Ovary (tissue), 9 donors: ENCODE measurements around the gene TFIP11. TPM values are rescaled to one million over a fixed set of nuclear protein-coding genes. Genes with fewer than 3 reads are reported as not detected.

Experiments
- DNase-seq, 5 donors: peaks; one replicate each; pipeline ENCODE4 v3.0.0-alpha.2; 2019 to 2020
- H3K27ac ChIP-seq, 2 donors: fragments of 200-600 bp; one replicate each; pipeline versions ENCODE4 v1.5.1 to v1.8.0; 2019 to 2022
- H3K27me3 ChIP-seq: fragments of 200-600 bp; one replicate; pipeline ENCODE4 v1.8.0; 2022
- H3K36me3 ChIP-seq: fragments of 200-600 bp; sonication (generic); one replicate; pipeline ENCODE4 v1.5.1; 2019
- H3K4me1 ChIP-seq: one replicate; pipeline ENCODE4 v1.8.1; 2013; ENCODE audit warnings: mild to moderate bottlenecking, moderate library complexity; ENCODE audit not compliant: insufficient read depth
- H3K4me3 ChIP-seq: fragments of 200-600 bp; sonication (generic); one replicate; pipeline ENCODE4 v1.5.1; 2017
- H3K9me3 ChIP-seq, 2 donors: fragments of 200-600 bp in 1 of 2; sonication (generic) in 1 of 2; one replicate each; pipeline versions ENCODE4 v1.5.1 to v1.8.1; 2013 to 2019; ENCODE audit warnings: mild to moderate bottlenecking in 1 of 2, moderate library complexity in 1 of 2
- EP300 ChIP-seq: sonication (generic); formaldehyde crosslinking; IDR thresholded peaks from one replicate; pipeline ENCODE4 v1.6.1; 2017; ENCODE audit warnings: antibody characterized with exemption
- POLR2A ChIP-seq: fragments of 450-650 bp; IDR thresholded peaks from one replicate; pipeline ENCODE4 v1.6.1; 2017; ENCODE audit warnings: antibody characterized with exemption, mild to moderate bottlenecking, moderate library complexity
- WGBS, 3 donors: extraction: QIAGEN DNeasy Blood & Tissue Kit in 1 of 3; methylation state at CpG; one replicate each; pipeline versions ENCODE4 v1.1.5 to v1.1.7; 2013 to 2017; 5-methylcytosine and 5-hydroxymethylcytosine counted together
- intact Hi-C, 4 donors: fragments of 100-400 bp; cut with DNase I; formaldehyde crosslinking; loops; one replicate each; pipeline versions ENCODE4 v1.11.0 to v1.15.1; 2022 to 2023
- polyA plus RNA-seq, 2 donors: library from polyadenylated mRNA; stranded (reverse); fragments of 200-250 nt in 1 of 2; fragments of 350-450 nt in 1 of 2; fragmentation: Illumina TruSeq in 1 of 2; extraction: RNeasy Lipid Tissue Mini Kit (QIAGEN cat#74804) in 1 of 2; gene quantifications; one replicate each; pipeline ENCODE4 v1.2.3, GENCODE V29; 2013 to 2014
- total RNA-seq, 7 donors: library from RNA; depleted of rRNA in 2 of 7; stranded (reverse); fragments of >200 nt in 2 of 7; fragmentation: NEBNext Ultra II Directional in 3 of 7; extraction: Animal tissue kit (Norgen Biotek cat#: 25700) in 3 of 7; gene quantifications; one replicate each; pipeline versions ENCODE4 v1.1.0 to v1.2.4, GENCODE V29; 2016 to 2023
- TF ChIP-seq, protein P1 (sequence below), 3 donors: fragments of 450-650 bp in 2 of 3; fragments of 200-600 bp in 1 of 3; IDR thresholded peaks; one replicate each; pipeline versions ENCODE4 v1.5.1 to v1.8.0; 2016 to 2022; ENCODE audit warnings: antibody characterized with exemption in 3 of 3, mild to moderate bottlenecking in 1 of 3
- donor health status: DM: no; HTN: no; CAD: no; lungs with moderate emphysema.
- donor health status: DM: no; HTN: no; CAD: no.
- donor health status: Bipolar disorder and iron deficiency.
- donor health status: DM: yes; HTN: yes; CAD: no.
- donor health status: DM: no; HTN: no; CAD: no.
- donor health status: DM: yes; HTN: yes; CAD: no.

TFIP11 gene
- total and polyA plus RNA-seq, 9 donors = 10.8 to 31.0 (median 26.3) TPM

- H3K27ac ChIP-seq = no peak overlapping the region
- H3K27me3 ChIP-seq = no peaks in the 10 kb centered on the region
- H3K9me3 ChIP-seq = no peaks in the 10 kb centered on the region
- H3K4me1 ChIP-seq = peaks cover 14% of the 10 kb centered on the region
- no peak for TF ChIP-seq POLR2A
- TF ChIP-seq, protein P1, sequence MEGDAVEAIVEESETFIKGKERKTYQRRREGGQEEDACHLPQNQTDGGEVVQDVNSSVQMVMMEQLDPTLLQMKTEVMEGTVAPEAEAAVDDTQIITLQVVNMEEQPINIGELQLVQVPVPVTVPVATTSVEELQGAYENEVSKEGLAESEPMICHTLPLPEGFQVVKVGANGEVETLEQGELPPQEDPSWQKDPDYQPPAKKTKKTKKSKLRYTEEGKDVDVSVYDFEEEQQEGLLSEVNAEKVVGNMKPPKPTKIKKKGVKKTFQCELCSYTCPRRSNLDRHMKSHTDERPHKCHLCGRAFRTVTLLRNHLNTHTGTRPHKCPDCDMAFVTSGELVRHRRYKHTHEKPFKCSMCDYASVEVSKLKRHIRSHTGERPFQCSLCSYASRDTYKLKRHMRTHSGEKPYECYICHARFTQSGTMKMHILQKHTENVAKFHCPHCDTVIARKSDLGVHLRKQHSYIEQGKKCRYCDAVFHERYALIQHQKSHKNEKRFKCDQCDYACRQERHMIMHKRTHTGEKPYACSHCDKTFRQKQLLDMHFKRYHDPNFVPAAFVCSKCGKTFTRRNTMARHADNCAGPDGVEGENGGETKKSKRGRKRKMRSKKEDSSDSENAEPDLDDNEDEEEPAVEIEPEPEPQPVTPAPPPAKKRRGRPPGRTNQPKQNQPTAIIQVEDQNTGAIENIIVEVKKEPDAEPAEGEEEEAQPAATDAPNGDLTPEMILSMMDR (IDR thresholded peaks at IDR 0.05) = no peak
- no peak for TF ChIP-seq EP300
- H3K36me3 ChIP-seq = no peaks in the 10 kb centered on the region
- intact Hi-C loops = loop anchor here in 1 of 4 donors (10.0 kb wide), 1 partner anchor 100 kb away; no protein-coding TSS in a partner anchor
- no peak overlapping the region for H3K4me3 ChIP-seq
- WGBS, 3 donors = 57 to 60% (median 58%) methylated on average over 7 of the region's 7 CpGs
- DNase-seq = no peak
Measured at GRCh38 chr22:26485013-26485412, 27.3 kb downstream of the TFIP11 start.

DNA sequence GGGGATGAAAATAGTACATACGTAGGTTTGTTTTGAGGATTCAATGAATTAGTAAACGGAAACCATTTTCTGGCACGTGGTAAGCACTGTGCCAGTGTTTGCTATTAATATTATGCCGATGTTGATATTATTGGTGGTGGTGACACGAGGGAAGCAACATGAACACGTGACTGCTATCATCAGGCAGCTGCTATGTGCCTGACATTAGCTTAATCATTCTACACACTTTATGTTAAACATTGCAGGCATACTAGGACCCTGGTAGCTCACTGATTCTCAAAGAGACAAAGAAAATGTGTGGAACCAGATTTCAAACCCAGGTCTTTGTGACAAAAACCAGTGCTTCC is 27.9 kb downstream of the TFIP11 start:
- H3K36me3 ChIP-seq = no peaks in the 10 kb centered on the region
- H3K9me3 ChIP-seq = no peaks in the 10 kb centered on the region
- 1 to 7% (median 3%) methylated on average over 6 of the region's 6 CpGs for WGBS, 3 donors
- H3K27ac ChIP-seq = peak overlapping the region; percentile 15 to 92
- H3K4me1 ChIP-seq = peaks cover 14% of the 10 kb centered on the region
- TF ChIP-seq, protein P1 (IDR thresholded peaks at IDR 0.05) = no peak
- TF ChIP-seq EP300 (no peak), POLR2A (no peak)
- intact Hi-C loops = loop anchor here in 1 of 4 donors (10.0 kb wide), 1 partner anchor 100 kb away; no protein-coding TSS in a partner anchor
- H3K27me3 ChIP-seq = no peaks in the 10 kb centered on the region
- H3K4me3 ChIP-seq = peak overlapping the region; percentile 81
- no peak for DNase-seq

DNA sequence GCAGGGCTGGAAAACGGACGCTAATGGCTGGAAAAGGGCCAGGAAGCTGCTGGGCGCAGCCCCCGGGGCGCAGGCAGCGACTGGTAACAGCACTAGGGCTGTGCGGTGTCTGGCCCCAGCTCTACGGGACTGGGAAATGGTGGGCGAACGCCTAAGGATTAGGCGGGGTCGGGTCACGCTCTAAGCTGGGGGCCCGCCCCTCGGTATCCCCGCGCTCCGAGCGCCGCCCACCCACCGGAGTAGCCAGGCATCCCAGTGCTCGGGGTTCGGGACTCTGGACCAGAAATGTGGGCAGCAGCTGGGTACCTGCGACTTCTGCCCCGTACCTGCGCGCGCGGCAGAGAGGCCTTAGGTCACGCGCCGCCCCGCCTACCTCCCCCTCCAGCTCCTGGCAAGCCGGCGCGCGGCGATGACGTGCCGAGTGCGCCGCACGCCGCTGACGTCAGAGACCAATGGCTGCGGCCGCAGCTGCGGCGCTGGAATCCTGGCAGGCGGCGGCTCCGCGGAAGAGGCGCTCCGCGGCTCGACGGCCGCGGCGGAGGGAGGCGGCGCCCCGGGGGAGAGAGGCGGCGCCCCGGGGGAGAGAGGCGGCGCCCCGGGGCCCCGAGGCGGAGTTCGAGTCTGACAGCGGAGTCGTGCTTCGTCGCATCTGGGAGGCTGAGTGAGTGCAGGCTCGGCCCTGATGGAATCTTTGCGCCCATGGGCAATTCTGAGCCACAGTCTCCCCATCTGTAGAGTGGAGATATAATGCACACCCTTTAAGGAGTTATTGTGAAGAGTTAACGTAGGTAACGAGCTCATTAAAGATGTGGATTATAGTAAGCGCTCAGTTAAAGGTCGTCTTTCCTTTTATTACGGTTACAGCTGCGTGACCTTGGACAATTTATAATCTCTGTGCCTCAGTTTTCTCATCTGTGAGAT is 28.6 kb downstream of the TFIP11 start, which contains the start of the genes HPS4 and SRRD:
HPS4 (minus strand) TSS at position 345 of the 921 bp plus-strand sequence. CDS start 2,021 bp downstream, outside the sequence.
SRRD (plus strand) TSS at position 439 of the 921 bp plus-strand sequence; CDS start at position 453, 14 bp downstream.
- intact Hi-C loops = loop anchor here in 1 of 4 donors (10.0 kb wide), 1 partner anchor 101 kb away; no protein-coding TSS in a partner anchor
- 0 to 1% (median 1%) methylated on average over 26 to 84 of the region's 85 CpGs for WGBS, 3 donors
- Histone ChIP-seq H3K27ac (peak within 1 kb of the TSS; percentile 84 to 92), H3K27me3 (no peaks in the 10 kb centered on the region), H3K9me3 (no peaks in the 10 kb centered on the region), H3K4me1 (peaks cover 14% of the 10 kb centered on the region), H3K36me3 (no peaks in the 10 kb centered on the region), H3K4me3 (peak within 1 kb of the TSS; percentile 81)
- DNase-seq = peak; percentile 82 to 93 (median 89)
- peak; percentile 85 for TF ChIP-seq POLR2A
- TF ChIP-seq, protein P1 (IDR thresholded peaks at IDR 0.05) = no peak
- peak; percentile 11 for TF ChIP-seq EP300

DNA sequence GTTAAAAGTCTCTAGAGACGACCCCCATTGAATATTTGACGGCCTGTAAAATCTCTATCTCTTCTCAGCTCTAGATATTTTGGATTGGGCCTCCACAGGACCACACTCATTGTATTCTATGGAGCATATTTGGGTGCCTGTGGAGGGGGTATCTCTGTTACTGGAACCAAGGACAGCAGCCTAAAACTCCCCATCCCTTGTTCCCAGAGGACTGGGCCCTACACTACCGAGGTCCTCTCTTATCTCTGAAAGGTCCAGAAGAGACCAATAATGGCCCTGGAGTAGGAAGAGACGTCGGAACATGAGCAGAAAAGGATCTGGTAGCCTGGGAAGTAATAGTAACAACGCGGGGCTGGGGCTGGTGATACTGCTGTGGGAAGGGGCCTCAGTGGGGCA is 29.2 kb downstream of the TFIP11 start:
- Histone ChIP-seq H3K27me3 (no peaks in the 10 kb centered on the region), H3K4me3 (peak overlapping the region; percentile 81), H3K27ac (peak overlapping the region; percentile 84 to 92), H3K36me3 (no peaks in the 10 kb centered on the region), H3K9me3 (no peaks in the 10 kb centered on the region), H3K4me1 (peaks cover 14% of the 10 kb centered on the region)
- TF ChIP-seq, protein P1 (IDR thresholded peaks at IDR 0.05) = no peak
- no peak for TF ChIP-seq EP300
- no peak for TF ChIP-seq POLR2A
- no peak for DNase-seq
- intact Hi-C loops = loop anchor here in 1 of 4 donors (10.0 kb wide), 1 partner anchor 102 kb away; no protein-coding TSS in a partner anchor
- WGBS, 3 donors = 2 to 6% (median 4%) methylated on average over 7 of the region's 7 CpGs
